Panc1 (cell line): ENCODE results near the gene TMEM156. TPM values are rescaled to one million over a fixed set of nuclear protein-coding genes. Genes with fewer than 3 reads are reported as not detected.

Experiments
- ATAC-seq: fragments of 200-7000 bp; cut with Tn5 transposase; 2 replicates; pipeline ENCODE4 v1.9.1; 2020; ENCODE audit warnings: mild to moderate bottlenecking, moderate library complexity
- BruUV-seq: library from RNA; stranded (reverse); fragments of 400-500 nt; replicated peaks from 2 replicates; lab custom pipeline; 2021; lab: Mats Ljungman, UMichigan
- CTCF ChIA-PET: fragments of 300-600 bp; sonication (Branson Sonifier 250); formaldehyde crosslinking; loops from one replicate; lab custom pipeline; 2022; ENCODE audit warnings: antibody characterized with exemption; lab: Charles Lee
- POLR2A ChIA-PET: fragments of 300-600 bp; sonication (Branson Sonifier 250); formaldehyde crosslinking; loops from one replicate; lab custom pipeline; 2022; ENCODE audit warnings: antibody characterized with exemption; lab: Charles Lee
- DNase-seq: peaks from one replicate; pipeline ENCODE4 v3.0.0-alpha.2; 2010; ENCODE audit warnings: low read depth, low spot score
- H3K27ac ChIP-seq: 2 replicates; pipeline ENCODE4 v1.5.1; 2011; ENCODE audit warnings: mild to moderate bottlenecking, low read length, inconsistent platforms
- H3K27me3 ChIP-seq: fragments of 200-500 bp; sonication (Bioruptor generic); 2 replicates; pipeline ENCODE4 v1.6.0; 2014; ENCODE audit warnings: low read length, inconsistent platforms; ENCODE audit not compliant: control insufficient read depth, insufficient read depth
- H3K36me3 ChIP-seq: fragments of 200-500 bp; sonication (Bioruptor generic); 2 replicates; pipeline ENCODE4 v1.5.1; 2014; ENCODE audit warnings: inconsistent platforms, mild to moderate bottlenecking, low read length, moderate library complexity; ENCODE audit not compliant: control insufficient read depth, insufficient read depth
- H3K4me1 ChIP-seq: 2 replicates; pipeline ENCODE4 v1.5.1; 2011; ENCODE audit warnings: inconsistent platforms, mild to moderate bottlenecking, low read length, moderate library complexity; ENCODE audit not compliant: control insufficient read depth, insufficient read depth
- H3K4me3 ChIP-seq, 2 experiments: 2 replicates each; pipeline ENCODE4 v1.5.1; 2011 to 2012; ENCODE audit warnings: low read depth in 2 of 2, low read length in 2 of 2, mild to moderate bottlenecking in 2 of 2, inconsistent platforms in 1 of 2, moderate library complexity in 1 of 2
- H3K9me3 ChIP-seq: fragments of 200-500 bp; sonication (Bioruptor generic); 2 replicates; pipeline ENCODE4 v1.5.1; 2014; ENCODE audit warnings: low read depth, mild to moderate bottlenecking, inconsistent platforms, low read length, moderate library complexity; ENCODE audit not compliant: control insufficient read depth, insufficient read depth
- CTCF ChIP-seq: fragments of 450-650 bp; IDR thresholded peaks from 2 replicates; pipeline ENCODE4 v1.5.1; 2017; ENCODE audit warnings: mild to moderate bottlenecking
- POLR2AphosphoS5 ChIP-seq: IDR thresholded peaks from 2 replicates; pipeline ENCODE4 v1.6.1; 2012; ENCODE audit warnings: mild to moderate bottlenecking, low read depth, low read length, moderate library complexity
- REST ChIP-seq, 2 experiments: IDR thresholded peaks; 2 replicates each; pipeline ENCODE4 v1.6.1; 2011 to 2012; ENCODE audit warnings: low read depth in 2 of 2, control low read depth in 1 of 2, low read length in 1 of 2, mild to moderate bottlenecking in 1 of 2, moderate library complexity in 1 of 2; ENCODE audit not compliant: insufficient read depth in 1 of 2
- SIN3A ChIP-seq: IDR thresholded peaks from 2 replicates; pipeline ENCODE4 v1.6.1; 2012; ENCODE audit warnings: low read depth, mild to moderate bottlenecking, low read length, moderate library complexity, borderline replicate concordance; ENCODE audit not compliant: insufficient read depth
- TCF7L2 ChIP-seq: IDR thresholded peaks from 2 replicates; pipeline ENCODE4 v1.6.1; 2011; ENCODE audit warnings: mild to moderate bottlenecking, low read depth, low read length, inconsistent platforms
- in situ Hi-C: cut with HindIII; loops from 2 replicates; pipeline ENCODE4 v1.10.0; 2016; ENCODE audit warnings: low sequenced_read_pairs, low pct_unique_long_range_greater_than_20kb
- intact Hi-C: fragments of 100-400 bp; cut with micrococcal nuclease; formaldehyde crosslinking; loops from one replicate; pipeline ENCODE4 v1.10.0; 2022; ENCODE audit not compliant: unreplicated experiment
- total RNA-seq: library from RNA; stranded (reverse); gene quantifications from one replicate; pipeline ENCODE4 v1.2.1, GENCODE V29; 2021; ENCODE audit not compliant: unreplicated experiment

TMEM156 gene
- total RNA-seq, 1 experiment from 2014 or later = 5.8 TPM

DNA sequence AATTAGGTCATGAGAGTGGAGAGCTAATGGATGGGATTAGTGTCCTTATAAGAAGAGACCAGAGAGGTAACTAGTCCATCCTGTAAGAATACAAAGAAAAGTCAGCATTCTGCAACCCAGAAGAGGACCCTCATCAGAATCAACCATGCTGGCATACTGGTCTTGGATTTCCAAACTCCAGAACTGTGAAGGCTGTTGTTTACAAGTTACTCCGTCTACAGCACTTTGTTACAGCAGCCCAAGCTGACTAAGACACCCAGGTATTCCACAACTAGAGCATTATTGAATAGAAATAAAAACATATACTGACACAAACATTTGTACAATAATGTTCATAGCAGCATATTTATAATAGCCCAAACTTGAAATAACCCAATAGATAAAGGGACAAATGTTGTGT lies 9.2 kb downstream of the TMEM156 start:
- ChIA-PET CTCF (no interaction called here), POLR2A (no interaction called here)
- no TSS peak for BruUV-seq
- intact Hi-C loops (no loop called here), in situ Hi-C loops (no loop called here)
- no peak for ATAC-seq
- Histone ChIP-seq H3K27me3 (no peaks in the 10 kb centered on the region), H3K4me1 (peaks cover 9% of the 10 kb centered on the region), H3K4me3 (no peak overlapping the region), H3K27ac (no peak overlapping the region; the same call in 1 of the 2 replicates), H3K9me3 (no peaks in the 10 kb centered on the region; the same call in 1 of the 2 replicates), H3K36me3 (no peaks in the 10 kb centered on the region)
- TF ChIP-seq SIN3A = no peak
- TF ChIP-seq REST (IDR thresholded peaks at IDR 0.05; ENCODE audit: insufficient read depth in 1 of 2, low read depth in 2 of 2, low read length in 1 of 2) = no peak
- no peak for TF ChIP-seq POLR2AphosphoS5
- no peak for TF ChIP-seq CTCF
- no peak for TF ChIP-seq TCF7L2
- DNase-seq = no peak

DNA sequence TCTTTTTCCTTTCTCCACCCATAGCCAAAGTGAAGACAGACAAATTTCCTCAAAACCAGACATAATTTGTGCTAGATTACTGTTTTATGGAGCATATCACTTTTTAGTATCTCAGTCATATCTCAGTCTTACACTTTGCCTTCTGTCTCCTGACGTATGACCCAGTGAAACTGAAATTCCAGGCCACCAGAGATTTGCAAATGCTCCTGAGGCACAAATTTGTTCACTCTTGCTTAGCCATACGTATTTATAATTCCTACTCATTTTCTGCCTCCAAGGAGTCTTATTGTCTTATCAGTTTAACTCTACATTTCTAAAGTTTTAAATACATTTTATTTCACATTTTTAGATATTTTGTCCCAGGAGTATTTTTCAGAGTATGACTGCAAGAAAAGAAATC lies 10.0 kb downstream of the TMEM156 start:
- H3K4me1 ChIP-seq = peaks cover 9% of the 10 kb centered on the region
- H3K4me3 ChIP-seq = no peak overlapping the region
- DNase-seq = no peak
- POLR2A ChIA-PET = no interaction called here
- no peaks in the 10 kb centered on the region for H3K36me3 ChIP-seq
- TF ChIP-seq REST (IDR thresholded peaks at IDR 0.05; ENCODE audit: insufficient read depth in 1 of 2, low read depth in 2 of 2, low read length in 1 of 2) (no peak), CTCF (no peak)
- CTCF ChIA-PET = no interaction called here
- H3K9me3 ChIP-seq = no peaks in the 10 kb centered on the region; the same call in 1 of the 2 replicates
- in situ Hi-C loops (no loop called here), intact Hi-C loops (no loop called here)
- no peak overlapping the region; the same call in 1 of the 2 replicates for H3K27ac ChIP-seq
- ATAC-seq = no peak
- no peaks in the 10 kb centered on the region for H3K27me3 ChIP-seq
- no TSS peak for BruUV-seq
